ENCODE data around the gene SUPT4H1.

DNA sequence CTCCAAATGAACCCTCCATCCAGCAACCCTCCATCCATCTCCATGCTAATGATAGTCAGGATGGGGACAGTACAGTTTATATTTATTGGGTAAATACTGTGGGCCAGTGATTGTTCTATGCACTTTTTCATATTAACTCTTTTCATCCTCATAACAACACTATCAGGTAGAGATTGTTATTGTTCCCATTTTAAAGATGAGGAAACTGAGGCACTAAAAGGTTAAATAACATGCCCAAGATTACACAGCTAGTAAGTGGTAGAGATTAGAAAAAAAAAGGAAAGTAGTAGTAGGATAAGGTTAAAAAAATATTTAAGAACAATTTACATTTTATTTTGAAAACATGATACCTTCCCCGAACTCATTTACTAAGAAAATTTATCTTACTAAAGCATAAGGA is 21.9 kb upstream of the SUPT4H1 start:
- TF ChIP-seq EZH2 (IDR thresholded peaks at IDR 0.05; ENCODE audit: borderline replicate concordance, low read depth, low read length) (no peak), ZNF143 (CRISPR knock-in tag; IDR thresholded peaks at IDR 0.05) (no peak), ZNF263 (CRISPR knock-in tag; IDR thresholded peaks at IDR 0.05; ENCODE audit: borderline replicate concordance) (no peak), HNRNPUL1 (IDR thresholded peaks at IDR 0.05; ENCODE audit: low read length) (no peak), HCFC1 (IDR thresholded peaks at IDR 0.05; ENCODE audit: low read depth, low read length) (no peak), ZNF140 (CRISPR knock-in tag; IDR thresholded peaks at IDR 0.05) (no peak), SMC3 (conservative IDR thresholded peaks at IDR 0.05; ENCODE audit: insufficient read depth, low read depth, low read length) (no peak), NR2F6 (CRISPR knock-in tag; IDR thresholded peaks at IDR 0.05) (no peak), SNRNP70 (optimal IDR thresholded peaks at IDR 0.05; ENCODE audit: low read depth, low read length) (no peak)
- TF ChIP-seq, protein P1, sequence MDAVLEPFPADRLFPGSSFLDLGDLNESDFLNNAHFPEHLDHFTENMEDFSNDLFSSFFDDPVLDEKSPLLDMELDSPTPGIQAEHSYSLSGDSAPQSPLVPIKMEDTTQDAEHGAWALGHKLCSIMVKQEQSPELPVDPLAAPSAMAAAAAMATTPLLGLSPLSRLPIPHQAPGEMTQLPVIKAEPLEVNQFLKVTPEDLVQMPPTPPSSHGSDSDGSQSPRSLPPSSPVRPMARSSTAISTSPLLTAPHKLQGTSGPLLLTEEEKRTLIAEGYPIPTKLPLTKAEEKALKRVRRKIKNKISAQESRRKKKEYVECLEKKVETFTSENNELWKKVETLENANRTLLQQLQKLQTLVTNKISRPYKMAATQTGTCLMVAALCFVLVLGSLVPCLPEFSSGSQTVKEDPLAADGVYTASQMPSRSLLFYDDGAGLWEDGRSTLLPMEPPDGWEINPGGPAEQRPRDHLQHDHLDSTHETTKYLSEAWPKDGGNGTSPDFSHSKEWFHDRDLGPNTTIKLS (IDR thresholded peaks at IDR 0.05; ENCODE audit: borderline replicate concordance, low read depth), result no peak
- TF ChIP-seq, protein P2, sequence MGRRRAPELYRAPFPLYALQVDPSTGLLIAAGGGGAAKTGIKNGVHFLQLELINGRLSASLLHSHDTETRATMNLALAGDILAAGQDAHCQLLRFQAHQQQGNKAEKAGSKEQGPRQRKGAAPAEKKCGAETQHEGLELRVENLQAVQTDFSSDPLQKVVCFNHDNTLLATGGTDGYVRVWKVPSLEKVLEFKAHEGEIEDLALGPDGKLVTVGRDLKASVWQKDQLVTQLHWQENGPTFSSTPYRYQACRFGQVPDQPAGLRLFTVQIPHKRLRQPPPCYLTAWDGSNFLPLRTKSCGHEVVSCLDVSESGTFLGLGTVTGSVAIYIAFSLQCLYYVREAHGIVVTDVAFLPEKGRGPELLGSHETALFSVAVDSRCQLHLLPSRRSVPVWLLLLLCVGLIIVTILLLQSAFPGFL (CRISPR knock-in tag; IDR thresholded peaks at IDR 0.05), result no peak
- TF ChIP-seq, protein P3, sequence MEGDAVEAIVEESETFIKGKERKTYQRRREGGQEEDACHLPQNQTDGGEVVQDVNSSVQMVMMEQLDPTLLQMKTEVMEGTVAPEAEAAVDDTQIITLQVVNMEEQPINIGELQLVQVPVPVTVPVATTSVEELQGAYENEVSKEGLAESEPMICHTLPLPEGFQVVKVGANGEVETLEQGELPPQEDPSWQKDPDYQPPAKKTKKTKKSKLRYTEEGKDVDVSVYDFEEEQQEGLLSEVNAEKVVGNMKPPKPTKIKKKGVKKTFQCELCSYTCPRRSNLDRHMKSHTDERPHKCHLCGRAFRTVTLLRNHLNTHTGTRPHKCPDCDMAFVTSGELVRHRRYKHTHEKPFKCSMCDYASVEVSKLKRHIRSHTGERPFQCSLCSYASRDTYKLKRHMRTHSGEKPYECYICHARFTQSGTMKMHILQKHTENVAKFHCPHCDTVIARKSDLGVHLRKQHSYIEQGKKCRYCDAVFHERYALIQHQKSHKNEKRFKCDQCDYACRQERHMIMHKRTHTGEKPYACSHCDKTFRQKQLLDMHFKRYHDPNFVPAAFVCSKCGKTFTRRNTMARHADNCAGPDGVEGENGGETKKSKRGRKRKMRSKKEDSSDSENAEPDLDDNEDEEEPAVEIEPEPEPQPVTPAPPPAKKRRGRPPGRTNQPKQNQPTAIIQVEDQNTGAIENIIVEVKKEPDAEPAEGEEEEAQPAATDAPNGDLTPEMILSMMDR (IDR thresholded peaks at IDR 0.05 in 2 of 3, conservative IDR thresholded peaks at IDR 0.05 in 1 of 3; ENCODE audit: insufficient read depth in 2 of 3, low read depth in 1 of 3, low read length in 3 of 3), result no peak
- TF ChIP-seq, protein P4, sequence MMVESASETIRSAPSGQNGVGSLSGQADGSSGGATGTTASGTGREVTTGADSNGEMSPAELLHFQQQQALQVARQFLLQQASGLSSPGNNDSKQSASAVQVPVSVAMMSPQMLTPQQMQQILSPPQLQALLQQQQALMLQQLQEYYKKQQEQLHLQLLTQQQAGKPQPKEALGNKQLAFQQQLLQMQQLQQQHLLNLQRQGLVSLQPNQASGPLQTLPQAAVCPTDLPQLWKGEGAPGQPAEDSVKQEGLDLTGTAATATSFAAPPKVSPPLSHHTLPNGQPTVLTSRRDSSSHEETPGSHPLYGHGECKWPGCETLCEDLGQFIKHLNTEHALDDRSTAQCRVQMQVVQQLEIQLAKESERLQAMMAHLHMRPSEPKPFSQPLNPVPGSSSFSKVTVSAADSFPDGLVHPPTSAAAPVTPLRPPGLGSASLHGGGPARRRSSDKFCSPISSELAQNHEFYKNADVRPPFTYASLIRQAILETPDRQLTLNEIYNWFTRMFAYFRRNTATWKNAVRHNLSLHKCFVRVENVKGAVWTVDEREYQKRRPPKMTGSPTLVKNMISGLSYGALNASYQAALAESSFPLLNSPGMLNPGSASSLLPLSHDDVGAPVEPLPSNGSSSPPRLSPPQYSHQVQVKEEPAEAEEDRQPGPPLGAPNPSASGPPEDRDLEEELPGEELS (CRISPR knock-in tag; IDR thresholded peaks at IDR 0.05; ENCODE audit: borderline replicate concordance), result no peak
- TF ChIP-seq, protein P5, sequence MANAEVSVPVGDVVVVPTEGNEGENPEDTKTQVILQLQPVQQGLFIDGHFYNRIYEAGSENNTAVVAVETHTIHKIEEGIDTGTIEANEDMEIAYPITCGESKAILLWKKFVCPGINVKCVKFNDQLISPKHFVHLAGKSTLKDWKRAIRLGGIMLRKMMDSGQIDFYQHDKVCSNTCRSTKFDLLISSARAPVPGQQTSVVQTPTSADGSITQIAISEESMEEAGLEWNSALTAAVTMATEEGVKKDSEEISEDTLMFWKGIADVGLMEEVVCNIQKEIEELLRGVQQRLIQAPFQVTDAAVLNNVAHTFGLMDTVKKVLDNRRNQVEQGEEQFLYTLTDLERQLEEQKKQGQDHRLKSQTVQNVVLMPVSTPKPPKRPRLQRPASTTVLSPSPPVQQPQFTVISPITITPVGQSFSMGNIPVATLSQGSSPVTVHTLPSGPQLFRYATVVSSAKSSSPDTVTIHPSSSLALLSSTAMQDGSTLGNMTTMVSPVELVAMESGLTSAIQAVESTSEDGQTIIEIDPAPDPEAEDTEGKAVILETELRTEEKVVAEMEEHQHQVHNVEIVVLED (CRISPR knock-in tag; IDR thresholded peaks at IDR 0.05), result no peak
